ENCODE results near the gene S1PR5.

S1PR5 gene

DNA sequence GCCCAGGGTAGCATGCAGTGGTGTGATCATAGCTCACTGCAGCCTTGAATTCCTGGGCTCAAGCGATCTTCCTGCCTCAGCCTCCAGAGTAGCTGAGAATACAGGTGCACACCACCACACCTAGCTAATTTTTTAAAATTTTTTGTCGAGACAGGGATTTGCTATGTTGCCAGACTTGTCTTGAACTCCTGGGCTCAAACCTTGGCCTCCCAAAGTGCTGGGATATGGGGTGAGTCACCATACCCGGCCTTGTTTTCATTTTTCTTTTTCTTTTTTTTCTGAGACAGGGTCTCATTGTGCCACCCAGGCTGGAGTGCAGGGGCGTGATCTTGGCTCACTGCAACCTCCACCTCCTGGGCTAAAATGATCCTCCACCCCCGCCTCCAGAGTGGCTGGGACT lies 52.8 kb downstream of the S1PR5 start:
- DNase-seq = no peak

All from CD4-positive, alpha-beta T cell treated with Interleukin-1 beta for 1 hour (primary cell).